HG03025 (cell line): Measurements from ENCODE around the gene IL36B.
"Not testable (repeated sequence)": the region's sequence is repeated elsewhere in the genome, so short reads cannot be mapped to it uniquely, and the experiment has no call there.

ENCODE experiments used
- ATAC-seq: cut with Tn5 transposase; IDR thresholded peaks from one replicate; pipeline ENCODE4 v1.9.1; 2021; ENCODE audit warnings: mild to moderate bottlenecking, moderate library complexity; ENCODE audit not compliant: unreplicated experiment, low FRiP score

IL36B gene

DNA sequence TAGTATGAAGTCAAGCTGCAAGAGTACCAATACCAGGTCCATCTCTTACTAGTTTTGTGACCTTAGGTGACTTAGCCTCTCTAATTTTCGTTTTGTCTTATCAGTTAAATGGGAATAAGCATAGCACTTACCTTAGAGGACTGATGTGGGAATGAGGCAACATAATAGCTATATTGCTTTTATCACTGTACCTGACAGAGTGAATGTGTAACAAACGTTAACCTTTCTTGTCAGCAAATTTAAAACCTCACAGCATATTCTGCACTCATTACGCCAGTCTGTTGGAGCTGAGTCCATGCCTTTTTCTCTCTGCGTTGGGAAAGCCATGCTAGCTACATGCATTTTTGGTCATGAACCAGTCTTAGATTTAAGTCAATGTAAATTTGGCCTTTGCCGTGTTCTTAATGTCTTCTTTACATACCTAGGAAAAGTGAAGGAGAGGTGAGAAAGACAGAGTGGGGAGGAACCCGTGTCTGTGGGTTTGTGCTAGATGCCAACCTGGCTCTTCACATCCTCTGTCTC lies at the start of gene IL36B:
TSS of gene IL36B (minus strand) at position 472 of the 522 bp plus-strand sequence.
- ATAC-seq: no peak

- no peak for ATAC-seq
Measured at GRCh38 chr2:113102133-113102532, 49.5 kb upstream of the IL36B start.

DNA sequence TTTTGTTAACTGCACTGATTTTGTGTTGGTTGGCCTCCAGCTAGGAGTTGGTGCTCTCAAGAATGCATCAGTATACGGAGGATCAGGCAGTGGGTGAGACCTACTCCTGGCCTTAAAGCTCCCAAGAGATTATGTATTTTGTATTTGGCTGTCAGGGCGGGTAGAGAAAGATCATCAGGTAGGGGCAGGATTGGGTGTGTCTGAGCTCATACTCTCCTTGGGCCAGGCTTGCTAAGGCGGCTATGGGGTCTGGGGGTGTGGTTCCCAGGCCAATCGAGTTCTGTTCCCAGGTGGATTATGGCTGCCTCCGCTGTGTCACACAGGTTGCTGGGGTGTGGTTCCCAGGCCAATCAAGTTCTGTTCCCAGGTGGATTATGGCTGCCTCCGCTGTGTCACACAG lies 45.9 kb upstream of the IL36B start:
- no peak for ATAC-seq

DNA sequence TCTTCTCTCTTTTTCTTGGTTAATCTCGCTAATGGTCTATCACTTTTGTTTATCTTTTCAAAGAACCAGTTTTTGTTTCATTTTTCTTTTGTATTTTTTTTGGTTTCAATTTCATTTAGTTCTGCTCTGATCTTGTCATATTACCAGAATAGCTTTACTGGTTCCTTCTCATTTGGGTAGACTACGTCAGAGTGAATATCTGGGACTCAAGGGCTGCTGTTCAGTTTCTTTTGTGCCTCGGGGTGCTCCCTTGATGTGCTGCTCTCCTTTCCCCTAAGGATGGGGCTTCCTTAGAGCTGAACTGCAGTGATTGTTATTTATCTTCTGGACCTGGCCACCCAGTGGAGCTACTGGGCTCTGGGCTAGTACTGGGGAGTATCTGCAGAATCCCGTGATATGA lies 45.4 kb upstream of the IL36B start:
- no peak for ATAC-seq

- not testable (repeated sequence) for ATAC-seq
Measured at GRCh38 chr2:113096842-113097618, 44.4 kb upstream of the IL36B start.

- ATAC-seq: not testable (repeated sequence)
Measured at GRCh38 chr2:113096306-113096705, 43.6 kb upstream of the IL36B start.

DNA sequence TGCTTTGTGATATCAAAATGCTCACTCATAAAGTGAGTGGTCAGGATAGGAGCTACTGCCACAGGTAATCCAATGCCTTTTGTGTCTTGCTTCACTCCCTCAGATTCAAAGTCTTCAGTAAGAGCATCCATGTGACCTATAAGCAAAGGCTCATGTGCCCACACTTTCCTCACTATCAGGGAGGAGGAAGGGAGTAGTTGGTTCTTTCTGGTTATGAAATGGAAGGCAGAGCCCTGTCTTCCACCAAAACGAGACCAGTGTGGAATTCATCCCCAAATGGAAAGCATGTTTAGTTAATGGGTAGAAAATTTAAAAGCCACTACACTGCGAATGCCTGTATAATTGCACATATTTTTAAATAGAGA lies 40.9 kb upstream of the IL36B start:
- ATAC-seq: no peak

- no peak for ATAC-seq
Measured at GRCh38 chr2:113092864-113093612, 40.4 kb upstream of the IL36B start.

- ATAC-seq: no peak
Measured at GRCh38 chr2:113091231-113091896, 38.7 kb upstream of the IL36B start.

GRCh38 chr2:113089916-113090315 lies 37.2 kb upstream of the IL36B start:
- no peak for ATAC-seq

DNA sequence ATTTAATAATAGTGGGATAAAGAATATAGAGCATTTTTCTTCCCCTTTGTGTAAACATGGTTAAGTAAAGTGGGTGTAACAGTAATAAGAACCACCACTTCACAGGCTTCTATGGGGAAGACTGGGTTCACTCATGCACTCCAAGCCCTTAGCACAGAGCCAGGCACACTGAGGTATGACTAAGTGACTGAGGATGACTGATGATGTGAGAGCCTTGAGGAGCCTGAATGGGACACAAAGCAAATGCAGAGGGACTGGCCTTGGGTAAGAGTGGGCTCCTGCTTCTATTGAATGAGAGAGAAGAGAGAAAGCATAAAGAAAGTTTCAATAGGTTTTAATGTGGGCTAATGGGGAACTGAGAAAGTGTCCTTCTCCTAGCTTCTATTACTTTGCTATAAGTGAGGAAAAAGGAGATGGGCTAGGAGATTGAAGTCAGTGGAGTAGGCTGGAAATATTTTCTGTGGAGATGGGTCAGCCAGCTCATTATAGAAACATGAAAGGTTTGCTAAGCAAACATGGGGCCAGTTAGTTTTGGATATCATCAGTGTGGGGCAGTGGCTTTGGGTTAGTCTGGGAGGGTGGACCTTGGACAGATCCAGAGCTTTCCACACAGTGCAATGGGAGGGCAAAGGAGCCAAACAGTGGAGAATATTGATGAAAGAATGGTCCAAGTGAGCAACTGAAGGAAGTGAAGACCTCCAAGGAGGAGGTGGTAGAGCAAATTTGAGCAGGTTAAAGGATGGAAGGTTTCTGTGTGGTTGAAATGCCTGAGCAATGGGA lies 35.7 kb upstream of the IL36B start:
- ATAC-seq: no peak

DNA sequence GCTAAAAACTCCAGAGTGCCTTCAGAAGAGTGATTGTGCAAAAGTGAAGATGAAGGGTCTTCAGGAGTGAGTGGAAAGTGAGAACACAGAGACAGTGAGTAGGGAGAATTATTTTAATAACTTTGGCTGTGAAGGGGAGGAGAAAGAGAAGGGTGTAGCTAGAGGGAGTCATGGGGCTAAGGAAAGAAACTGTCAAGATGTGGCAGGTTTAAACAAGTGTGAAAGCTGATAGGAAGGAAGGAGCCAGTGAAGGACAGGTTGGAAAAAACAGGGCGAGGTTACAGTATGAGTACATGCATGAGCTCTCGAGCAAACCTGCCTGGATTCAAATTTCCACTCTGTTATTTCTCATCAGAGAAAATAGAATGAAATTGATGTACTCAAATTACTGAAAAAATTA lies 32.9 kb upstream of the IL36B start:
- no peak for ATAC-seq

DNA sequence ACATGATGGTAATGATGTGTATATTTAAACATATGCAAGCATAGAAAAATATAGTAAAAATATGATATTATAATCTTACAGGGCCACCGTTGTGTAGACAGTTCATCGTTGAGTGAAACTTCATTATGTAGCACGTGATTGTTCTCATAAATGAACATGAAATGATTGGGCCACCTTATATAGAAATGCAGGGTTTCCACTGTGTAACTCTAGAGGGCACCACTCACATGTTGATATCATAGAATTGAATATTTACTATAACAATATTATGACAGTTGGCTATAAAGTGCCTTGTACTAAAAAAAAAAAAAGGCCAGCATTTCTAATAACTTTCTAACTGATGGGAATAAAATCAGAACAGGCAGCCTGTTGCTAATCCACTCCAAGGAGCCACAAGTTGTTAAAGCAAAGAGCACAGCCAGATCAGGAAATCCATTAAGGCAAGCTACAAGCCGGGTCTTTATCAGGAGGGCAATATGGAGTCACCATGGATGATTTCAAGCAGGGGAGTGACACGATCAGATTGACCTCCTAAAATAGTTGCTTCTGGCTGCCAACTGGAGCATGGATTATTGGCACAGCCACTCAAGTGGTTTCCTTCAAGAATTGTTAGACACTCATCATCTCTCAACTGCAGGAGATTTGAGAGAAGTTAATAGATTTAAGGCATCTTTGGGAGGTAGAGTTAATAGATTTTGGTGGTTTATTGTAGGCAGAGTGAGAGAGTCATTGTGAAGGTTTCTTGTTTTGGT lies 31.8 kb upstream of the IL36B start:
- ATAC-seq: no peak

DNA sequence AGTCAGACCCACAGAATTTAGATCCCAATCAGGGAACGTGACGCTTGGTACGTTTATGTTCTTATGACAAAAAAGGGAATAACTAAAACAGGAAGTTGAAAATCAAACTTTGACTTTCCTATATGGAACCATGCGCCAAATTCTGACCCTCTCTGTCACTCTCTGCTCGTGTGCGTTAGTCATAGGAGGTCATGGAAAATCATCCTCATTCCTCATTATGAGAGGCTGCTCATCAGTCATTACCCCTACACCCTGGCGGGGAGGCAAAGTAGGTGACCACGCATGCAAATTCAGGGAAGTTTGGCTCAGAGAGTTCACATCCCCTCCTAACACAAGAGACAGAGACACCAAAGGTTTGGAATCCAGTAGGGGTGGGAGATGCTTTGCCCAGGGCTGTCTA lies 30.6 kb upstream of the IL36B start:
- no peak for ATAC-seq

- no peak for ATAC-seq
Measured at GRCh38 chr2:113081488-113082210, 29.0 kb upstream of the IL36B start.

GRCh38 chr2:113080134-113080533 lies 27.5 kb upstream of the IL36B start:
- ATAC-seq: no peak

- ATAC-seq: no peak
Measured at GRCh38 chr2:113079131-113079530, 26.5 kb upstream of the IL36B start.

DNA sequence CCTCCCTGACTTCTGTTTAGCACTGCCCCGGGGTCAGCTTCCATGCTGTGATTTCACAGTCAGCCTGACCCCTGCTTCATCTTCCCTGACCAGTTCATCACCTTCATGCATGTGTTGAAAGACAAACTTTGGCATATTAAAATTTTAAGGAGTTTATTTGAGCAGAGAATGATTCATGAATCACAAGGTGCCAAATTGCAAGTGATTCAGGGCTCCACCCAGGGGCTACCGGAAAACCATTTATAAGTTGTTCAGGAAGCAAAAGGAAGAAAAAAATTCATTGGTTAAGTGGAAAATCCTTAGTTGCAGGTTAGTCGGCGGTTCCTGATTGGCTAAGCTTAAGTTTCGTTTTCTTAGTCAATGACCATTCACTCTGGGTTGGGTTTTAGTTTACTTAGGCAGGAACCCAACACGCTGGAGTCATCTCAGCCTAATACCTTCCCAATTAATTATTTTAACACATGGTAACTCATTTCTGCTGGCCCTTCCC lies 25.7 kb upstream of the IL36B start:
- no peak for ATAC-seq

DNA sequence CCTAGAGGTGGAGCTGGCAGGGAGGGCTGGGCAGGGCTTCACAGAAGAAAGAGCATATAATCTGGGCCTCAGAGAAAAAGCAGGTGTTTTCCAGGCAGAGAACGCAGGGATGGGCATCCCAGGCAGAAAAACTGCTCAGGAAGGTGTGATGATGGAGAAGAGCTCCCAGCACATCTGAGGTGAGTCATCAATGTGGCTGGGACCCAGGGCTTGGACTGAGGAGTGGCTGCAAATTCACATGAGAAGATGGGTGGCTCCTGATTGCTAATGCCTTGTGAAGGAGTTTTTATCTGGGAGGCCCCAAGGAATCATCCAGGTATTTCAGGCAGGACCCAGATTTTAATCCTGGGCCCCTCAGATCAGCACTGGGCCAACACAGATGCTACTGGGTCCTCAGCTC lies 25.3 kb upstream of the IL36B start:
- no peak for ATAC-seq
